GM18517 (cell line): ENCODE results near the gene MBOAT7.
A peak's percentile ranks its signal among the peaks of the same experiment; 100 is the strongest.
"Not testable (repeated sequence)": the region's sequence is repeated elsewhere in the genome, so short reads cannot be mapped to it uniquely, and the experiment has no call there.

ENCODE experiments used
- ATAC-seq: cut with Tn5 transposase; IDR thresholded peaks from one replicate; pipeline ENCODE4 v1.9.1; 2021; ENCODE audit warnings: mild to moderate bottlenecking, moderate library complexity; ENCODE audit not compliant: unreplicated experiment

Gene MBOAT7

DNA sequence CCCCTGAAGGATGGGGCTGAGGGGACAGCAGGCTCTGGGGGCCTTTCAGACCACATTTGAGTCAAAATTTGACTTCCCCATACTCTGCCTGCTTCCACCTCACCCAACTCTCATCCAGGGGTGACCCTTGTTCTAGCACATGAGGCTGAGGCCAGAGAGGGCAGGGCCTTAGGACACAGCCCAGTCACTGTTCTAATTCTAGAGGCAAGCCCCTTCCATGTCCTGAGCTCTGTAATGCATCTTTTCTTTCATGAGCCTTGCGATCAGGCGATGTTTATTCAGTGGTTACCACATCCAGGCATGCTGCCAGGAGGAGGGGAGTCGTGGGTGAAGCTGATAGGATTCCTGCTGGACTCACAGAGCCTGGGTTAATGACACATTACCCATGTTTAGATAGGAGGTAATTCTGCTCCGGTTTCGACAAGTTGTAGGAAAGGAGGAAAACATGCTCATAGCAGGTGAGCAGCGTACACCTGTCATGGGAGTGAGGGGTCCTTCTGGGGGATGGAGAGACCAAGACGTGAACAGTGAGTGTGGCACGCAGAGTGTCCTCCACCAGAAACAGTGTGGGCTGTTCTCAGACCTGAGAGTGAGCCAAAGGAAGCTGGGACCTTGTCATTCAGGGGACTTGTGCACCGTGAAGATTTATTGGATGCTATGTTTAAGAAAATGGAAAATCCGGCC lies 20.6 kb upstream of the MBOAT7 start:
- no peak for ATAC-seq

DNA sequence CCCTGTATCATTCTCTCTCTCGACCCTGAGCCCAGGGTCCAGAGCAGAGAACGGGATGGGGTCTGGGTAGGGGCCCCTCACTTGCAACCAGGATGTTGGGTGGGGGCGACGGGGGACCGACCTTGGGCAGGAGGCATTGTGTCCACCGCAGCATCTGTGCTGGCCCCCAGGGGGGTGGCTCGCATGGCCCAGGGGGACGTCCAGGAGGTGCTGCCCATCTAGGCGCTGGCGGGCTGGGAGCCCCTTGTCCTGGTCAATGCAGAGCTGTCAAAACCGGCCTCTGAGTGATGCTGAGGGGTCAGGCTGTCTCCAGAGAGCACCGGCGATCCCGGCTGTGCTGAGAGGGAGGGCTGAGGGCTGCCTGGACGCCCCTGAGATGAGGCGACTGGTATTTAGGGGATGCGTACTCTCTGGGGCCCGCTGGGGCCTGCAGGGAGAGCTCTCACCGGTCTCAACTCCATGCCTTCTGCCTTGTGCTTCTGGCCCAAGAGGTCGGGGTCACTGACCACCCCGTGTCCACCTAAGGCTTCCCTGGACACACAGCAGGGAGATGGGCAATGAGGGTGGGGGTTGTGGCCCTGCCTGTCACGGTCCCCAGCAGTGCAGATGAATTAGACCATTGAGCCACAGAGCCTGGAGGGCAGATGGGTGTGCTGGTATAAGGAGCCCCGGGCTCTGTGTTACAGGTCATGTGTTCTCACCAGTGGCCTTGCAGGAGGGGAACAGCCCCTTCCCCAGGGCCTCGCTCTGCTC lies 19.9 kb upstream of the MBOAT7 start:
- no peak for ATAC-seq

DNA sequence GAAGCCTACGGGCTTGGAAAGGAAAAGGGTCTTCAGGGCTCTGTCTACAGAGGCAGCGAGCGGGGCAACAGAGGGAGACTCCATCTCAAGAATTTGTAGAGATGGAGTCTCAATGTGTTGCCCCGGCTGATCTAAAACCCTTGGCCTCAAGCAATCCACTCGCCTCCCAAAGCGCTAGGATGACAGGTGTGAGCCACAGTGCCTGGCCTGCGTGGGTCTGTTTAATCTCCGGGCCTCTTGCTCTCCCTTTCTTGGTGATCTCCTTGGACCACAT lies 19.3 kb upstream of the MBOAT7 start:
- ATAC-seq: no peak

DNA sequence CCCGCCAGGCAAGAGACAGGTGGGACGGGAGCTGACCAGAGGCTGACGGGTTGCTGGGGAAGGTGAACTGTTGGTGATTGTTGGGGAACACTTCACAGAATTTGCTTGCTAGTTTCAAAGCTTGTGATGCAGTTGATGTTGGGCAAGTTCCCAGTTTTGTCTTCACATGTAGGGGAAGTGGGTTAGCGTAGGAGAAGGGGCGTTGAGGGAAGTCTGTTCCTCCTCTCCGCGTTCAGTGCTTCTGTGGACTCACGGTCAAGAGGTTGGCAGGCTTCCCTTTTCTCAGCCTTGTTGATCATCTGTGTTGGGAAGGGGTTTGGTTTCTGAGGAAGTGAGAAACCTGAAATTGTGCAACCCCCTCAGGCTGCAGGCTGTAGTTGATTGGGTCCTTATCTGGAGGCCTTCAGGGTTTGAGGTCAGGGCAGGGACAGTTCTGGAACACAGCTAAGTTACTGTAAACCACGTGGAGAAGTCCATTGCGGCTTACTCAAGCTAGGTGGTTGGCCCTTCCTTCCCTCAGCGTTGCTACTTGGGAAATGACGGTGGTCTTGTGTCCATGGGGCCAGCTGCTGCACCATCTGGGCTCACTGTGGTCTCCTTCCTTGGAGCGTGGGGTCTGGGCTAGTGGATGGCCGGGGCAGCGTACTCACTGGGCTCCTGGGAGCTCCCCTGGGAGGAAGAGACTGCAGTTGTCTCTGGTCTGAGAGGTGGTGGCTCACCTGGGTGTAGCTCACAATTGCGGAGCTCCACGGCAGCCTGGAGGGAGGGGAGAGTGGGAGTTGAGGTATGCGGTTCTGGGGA lies 18.8 kb upstream of the MBOAT7 start:
- no peak for ATAC-seq

GRCh38 chr19:54207676-54207982 lies 18.2 kb upstream of the MBOAT7 start:
- no peak for ATAC-seq

- ATAC-seq: not testable (repeated sequence)
Measured at GRCh38 chr19:54207193-54207592, 17.8 kb upstream of the MBOAT7 start.

DNA sequence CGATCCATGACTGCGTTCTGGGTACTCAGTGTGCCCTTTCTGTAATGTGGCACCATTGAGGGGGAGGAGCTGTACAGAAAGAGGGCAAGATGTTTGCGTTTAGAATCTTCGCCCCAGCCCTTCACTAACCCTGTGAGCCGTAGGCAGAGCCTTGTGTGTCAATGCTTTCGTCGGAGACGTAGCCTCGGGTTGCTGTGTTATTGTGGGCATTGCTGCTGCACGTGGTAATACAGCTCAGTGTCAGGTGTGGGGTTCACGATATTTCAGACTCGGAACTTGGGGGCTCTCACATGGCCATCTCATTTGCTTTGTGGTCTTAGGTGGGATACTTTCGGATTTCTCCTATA lies 17.4 kb upstream of the MBOAT7 start:
- ATAC-seq: no peak

DNA sequence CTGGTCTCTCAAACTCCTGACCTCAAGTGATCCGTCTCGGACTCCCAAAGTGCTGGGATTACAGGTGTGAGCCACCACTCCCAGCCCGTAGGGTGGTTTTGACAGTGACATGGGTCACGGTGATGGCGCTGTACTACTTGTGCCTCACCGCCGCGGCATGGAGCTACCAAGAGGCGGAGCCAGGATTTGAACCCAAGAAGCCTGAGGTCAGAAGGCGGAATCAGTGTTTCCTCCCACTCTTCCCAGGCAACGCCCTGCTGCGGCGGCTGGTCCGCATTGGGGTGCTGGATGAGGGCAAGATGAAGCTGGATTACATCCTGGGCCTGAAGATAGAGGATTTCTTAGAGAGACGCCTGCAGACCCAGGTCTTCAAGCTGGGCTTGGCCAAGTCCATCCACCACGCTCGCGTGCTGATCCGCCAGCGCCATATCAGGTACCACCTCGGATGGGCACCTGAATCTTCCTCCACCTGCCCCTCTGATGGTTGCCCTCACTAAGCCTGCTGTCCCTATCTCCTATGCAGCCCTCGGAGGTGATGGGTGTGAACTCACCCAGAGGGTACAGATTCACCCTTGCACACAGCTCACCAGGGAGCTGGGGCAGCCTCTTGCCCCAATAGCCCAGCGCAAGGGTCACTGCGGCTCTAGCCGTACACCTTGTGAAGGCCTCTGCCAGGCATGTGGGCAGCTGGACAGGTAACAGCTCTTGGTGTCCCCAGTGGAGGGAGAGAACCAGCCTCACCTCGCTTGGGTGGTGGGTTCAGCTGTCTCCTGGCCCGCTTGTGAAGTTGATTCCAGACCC lies 16.9 kb upstream of the MBOAT7 start:
- no peak for ATAC-seq

GRCh38 chr19:54204767-54205468 lies 15.5 kb upstream of the MBOAT7 start:
- no peak for ATAC-seq

GRCh38 chr19:54203151-54203611 lies 13.8 kb upstream of the MBOAT7 start:
- ATAC-seq: no peak

- ATAC-seq: no peak
Measured at GRCh38 chr19:54201980-54202379, 12.6 kb upstream of the MBOAT7 start.

- ATAC-seq: no peak
Measured at GRCh38 chr19:54201172-54201701, 11.9 kb upstream of the MBOAT7 start.

GRCh38 chr19:54199401-54199800 lies 10.0 kb upstream of the MBOAT7 start:
- no peak for ATAC-seq

DNA sequence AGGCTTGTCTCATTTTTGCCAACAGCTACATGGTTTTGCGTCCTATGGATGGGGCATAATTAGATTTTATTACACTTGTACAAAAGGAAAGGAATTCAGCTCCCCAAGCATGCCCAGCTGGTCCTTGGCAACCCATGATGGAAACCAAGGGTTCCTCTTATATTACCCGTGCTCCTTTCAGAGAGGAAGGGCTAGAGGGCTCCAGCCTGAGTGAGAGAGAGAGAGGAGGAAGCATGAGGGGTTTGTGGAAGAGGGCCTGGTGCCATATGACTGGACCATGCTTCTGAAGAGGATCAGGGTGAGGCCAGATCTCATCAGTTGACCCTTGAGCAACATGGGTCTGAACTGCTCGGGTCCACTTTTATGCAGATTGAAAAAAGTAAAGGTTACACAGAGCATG lies 7.7 kb upstream of the MBOAT7 start:
- ATAC-seq: no peak

DNA sequence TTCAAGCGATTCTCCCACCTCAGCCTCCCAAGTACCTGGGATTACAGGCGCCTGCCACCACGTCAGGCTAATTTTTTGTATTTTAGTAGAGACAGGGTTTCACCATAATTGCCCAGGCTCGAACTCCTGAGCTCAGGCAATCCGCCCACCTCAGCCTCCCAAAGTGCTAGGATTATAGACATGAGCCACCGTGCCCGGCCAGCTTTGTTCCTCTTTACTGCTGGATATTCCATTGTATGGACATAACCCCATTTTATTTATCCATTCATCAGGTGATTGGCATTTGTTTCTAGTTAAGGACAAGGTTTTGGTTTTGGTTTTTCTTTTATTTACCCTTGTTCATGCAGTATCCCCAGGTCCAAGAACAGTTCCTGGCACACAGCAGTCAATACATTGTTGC lies 7.2 kb upstream of the MBOAT7 start:
- no peak for ATAC-seq

DNA sequence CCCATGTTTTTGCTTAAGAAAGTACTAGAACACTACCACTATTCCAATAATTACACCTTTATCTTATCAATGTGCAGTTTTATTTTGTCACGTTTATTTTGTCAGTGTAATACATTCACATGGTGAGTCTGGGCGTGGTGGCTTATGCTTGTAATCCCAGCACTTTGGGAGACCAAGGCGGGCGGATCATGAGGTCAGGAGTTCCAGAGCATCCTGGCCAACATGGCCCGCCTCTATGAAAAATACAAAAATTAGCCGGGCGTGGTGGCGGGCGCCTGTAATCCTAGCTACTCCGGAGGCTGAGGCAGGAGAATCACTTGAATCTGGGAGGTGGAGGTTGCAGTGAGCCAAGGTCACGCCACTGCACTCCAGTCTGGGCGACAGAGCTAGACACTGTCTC lies 5.1 kb upstream of the MBOAT7 start:
- ATAC-seq: not testable (repeated sequence)

DNA sequence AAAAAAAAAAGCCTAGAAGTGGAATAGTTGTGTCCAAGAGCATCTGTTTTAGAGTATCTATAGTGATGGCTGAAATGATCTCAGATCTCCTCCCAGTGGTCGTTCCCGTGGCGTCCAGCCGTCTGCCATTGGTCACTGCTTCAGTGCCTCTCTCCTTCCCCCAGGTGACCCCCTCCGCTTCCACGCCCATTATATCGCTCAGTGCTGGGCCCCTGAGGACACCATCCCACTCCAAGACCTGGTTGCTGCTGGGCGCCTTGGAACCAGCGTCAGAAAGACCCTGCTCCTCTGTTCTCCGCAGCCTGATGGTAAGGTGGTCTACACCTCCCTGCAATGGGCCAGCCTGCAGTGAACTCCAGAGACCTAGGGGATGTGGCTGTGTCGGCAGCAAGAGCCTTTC lies 3.6 kb upstream of the MBOAT7 start:
- ATAC-seq: no peak

DNA sequence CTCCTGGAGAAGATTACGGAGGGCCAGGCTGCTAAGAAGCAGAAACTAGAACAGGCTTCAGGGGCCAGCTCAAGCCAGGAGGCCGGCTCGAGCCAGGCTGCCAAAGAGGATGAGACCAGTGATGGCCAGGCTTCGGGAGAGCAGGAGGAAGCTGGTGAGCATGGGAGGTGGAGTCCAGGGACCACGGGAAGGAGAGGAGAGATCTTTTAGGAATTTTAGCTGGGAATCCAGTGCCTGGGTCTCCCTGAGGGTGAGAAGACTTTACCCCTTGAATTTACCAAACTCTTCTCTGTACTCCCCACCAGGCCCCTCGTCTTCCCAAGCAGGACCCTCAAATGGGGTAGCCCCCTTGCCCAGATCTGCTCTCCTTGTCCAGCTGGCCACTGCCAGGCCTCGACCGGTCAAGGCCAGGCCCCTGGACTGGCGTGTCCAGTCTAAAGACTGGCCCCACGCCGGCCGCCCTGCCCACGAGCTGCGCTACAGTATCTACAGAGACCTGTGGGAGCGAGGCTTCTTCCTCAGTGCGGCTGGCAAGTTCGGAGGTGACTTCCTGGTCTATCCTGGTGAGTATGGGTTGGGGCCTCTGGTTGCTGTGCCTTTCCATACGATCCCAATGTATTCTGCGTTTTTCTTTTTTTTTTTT lies 2.6 kb upstream of the MBOAT7 start:
- no peak for ATAC-seq

DNA sequence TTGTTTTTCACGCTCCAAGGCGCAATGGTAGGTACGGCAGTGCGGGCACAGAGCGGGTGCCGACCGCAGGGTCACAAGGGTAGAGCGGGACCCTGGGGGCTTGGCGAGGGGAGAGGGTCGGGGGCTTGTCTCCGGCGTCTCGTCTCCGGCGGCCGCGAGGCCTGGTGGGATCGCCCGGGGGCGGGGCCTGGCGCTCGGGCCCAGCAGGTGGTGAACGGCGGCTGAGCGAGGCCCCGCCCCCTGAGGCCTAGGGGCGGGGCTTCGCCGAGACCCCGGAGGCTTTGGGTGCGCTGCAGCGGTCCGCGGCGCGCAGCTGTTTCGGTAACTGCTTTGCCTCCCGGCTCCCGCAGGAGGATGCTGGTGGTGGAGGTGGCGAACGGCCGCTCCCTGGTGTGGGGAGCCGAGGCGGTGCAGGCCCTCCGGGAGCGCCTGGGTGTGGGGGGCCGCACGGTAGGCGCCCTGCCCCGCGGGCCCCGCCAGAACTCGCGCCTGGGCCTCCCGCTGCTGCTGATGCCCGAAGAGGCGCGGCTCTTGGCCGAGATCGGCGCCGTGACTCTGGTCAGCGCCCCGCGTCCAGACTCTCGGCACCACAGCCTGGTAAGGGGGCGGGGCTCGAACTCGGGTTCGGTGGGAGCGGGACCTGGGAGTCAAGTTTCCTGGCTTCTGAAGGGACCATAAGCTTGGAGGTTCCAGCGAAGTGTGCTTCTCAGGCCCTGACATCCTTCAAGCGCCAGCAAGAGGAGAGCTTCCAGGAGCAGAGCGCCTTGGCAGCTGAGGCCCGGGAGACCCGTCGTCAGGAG lies 1.8 kb upstream of the MBOAT7 start, which contains the start of gene TSEN34:
TSEN34 (plus strand) TSS at position 298 of the 800 bp plus-strand sequence; CDS start at position 355, 57 bp downstream.
- peak; percentile 15 for ATAC-seq
